Endothelial cell of coronary artery (primary cell): ENCODE results near the gene KIFBP. TPM values are rescaled to one million over a fixed set of nuclear protein-coding genes. Genes with fewer than 3 reads are reported as not detected.

Source experiments
- total RNA-seq: library from RNA; depleted of rRNA; stranded (reverse); fragments of >200 nt; gene quantifications from 2 replicates; pipeline ENCODE4 v1.2.3, GENCODE V29; 2014

KIFBP gene, protein sequence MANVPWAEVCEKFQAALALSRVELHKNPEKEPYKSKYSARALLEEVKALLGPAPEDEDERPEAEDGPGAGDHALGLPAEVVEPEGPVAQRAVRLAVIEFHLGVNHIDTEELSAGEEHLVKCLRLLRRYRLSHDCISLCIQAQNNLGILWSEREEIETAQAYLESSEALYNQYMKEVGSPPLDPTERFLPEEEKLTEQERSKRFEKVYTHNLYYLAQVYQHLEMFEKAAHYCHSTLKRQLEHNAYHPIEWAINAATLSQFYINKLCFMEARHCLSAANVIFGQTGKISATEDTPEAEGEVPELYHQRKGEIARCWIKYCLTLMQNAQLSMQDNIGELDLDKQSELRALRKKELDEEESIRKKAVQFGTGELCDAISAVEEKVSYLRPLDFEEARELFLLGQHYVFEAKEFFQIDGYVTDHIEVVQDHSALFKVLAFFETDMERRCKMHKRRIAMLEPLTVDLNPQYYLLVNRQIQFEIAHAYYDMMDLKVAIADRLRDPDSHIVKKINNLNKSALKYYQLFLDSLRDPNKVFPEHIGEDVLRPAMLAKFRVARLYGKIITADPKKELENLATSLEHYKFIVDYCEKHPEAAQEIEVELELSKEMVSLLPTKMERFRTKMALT
- total RNA-seq: 28.1 and 39.1 TPM in 2 replicates

DNA sequence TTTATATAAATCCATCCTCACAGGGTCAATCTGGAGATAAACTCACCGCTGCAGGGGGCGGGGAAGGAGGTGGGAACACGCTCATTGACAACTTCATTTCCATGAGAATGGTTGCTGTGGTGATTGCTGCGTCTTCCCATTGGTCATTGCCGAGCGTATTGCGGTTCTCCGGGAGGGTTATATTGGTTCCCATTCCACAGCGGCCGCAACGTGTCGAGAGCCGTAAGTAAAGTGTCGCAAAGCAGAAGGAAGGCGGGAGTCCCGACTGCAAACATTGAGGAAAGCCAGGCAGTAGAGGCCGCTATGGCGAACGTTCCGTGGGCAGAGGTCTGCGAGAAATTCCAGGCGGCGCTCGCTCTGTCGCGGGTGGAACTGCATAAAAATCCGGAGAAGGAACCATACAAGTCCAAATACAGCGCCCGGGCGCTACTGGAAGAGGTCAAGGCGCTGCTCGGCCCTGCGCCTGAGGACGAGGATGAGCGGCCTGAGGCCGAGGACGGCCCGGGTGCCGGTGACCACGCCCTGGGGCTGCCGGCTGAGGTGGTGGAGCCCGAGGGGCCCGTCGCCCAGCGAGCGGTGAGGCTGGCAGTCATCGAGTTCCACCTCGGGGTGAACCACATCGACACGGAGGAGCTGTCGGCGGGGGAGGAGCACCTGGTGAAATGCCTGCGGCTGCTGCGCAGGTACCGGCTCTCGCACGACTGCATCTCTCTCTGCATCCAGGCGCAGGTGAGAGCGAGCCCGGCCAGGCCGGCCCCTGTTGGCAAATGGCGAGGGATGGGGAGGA is at the start of gene KIFBP:
TSS of gene KIFBP (plus strand) at position 274 of the 787 bp plus-strand sequence. CDS start at position 304, 30 bp downstream.

DNA sequence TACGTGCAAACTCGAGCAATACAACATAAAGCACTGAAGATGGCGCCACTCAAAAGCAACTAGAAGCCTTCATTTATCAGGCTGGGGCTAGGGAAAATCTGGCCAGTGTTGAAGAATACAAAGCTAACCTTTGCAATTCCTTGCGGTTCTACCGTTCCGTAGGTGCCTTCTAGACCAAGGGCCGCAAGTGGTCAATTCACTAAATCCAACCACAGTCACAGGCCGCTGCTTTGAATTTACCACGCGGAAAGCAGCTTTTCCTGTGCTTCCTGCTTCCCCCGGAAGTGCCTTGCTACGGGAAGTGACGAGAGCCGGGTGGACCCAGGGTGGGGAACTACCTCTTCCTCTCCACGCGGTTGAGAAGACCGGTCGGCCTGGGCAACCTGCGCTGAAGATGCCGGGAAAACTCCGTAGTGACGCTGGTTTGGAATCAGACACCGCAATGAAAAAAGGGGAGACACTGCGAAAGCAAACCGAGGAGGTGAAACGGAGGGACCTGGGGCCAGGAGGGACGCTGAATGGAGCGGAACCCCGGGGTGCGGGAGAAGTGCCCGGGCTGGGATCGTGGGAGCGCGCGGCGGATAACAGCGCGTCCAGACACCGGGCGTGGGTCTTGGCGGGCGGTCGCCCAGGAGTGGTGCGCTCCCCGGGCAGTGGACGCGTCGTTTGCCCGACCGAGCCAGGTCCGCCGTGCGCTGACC is 32.6 kb upstream of the KIFBP start, which contains the start of gene DDX21:
TSS of gene DDX21 (plus strand) at position 339 of the 701 bp plus-strand sequence. CDS start at position 395, 56 bp downstream.

Other genes with a start within 250 kb of the KIFBP start
- gene STOX1, start 161.3 kb upstream of the KIFBP start, total RNA-seq: 0.09 TPM in 2 replicates
- 37.8 and 52.0 TPM in 2 replicates for gene DDX50, start 87.5 kb upstream of the KIFBP start, total RNA-seq
- gene DDX21, start 32.6 kb upstream of the KIFBP start, total RNA-seq: 120 TPM in 2 replicates
- gene SRGN, start 99.3 kb downstream of the KIFBP start, total RNA-seq: 961 and 1,471 TPM in 2 replicates
- 31.3 and 35.5 TPM in 2 replicates for gene VPS26A, start 135.4 kb downstream of the KIFBP start, total RNA-seq
- gene SUPV3L1, start 191.4 kb downstream of the KIFBP start, total RNA-seq: 21.8 and 26.0 TPM in 2 replicates
- gene HKDC1, start 231.5 kb downstream of the KIFBP start, total RNA-seq: 0.18 and 0.19 TPM in 2 replicates